ENCODE results near the gene TNNT3. TPM values are rescaled to one million over a fixed set of nuclear protein-coding genes. Genes with fewer than 3 reads are reported as not detected.

The TNNT3 gene
- total RNA-seq, 1 donor: not detected

DNA sequence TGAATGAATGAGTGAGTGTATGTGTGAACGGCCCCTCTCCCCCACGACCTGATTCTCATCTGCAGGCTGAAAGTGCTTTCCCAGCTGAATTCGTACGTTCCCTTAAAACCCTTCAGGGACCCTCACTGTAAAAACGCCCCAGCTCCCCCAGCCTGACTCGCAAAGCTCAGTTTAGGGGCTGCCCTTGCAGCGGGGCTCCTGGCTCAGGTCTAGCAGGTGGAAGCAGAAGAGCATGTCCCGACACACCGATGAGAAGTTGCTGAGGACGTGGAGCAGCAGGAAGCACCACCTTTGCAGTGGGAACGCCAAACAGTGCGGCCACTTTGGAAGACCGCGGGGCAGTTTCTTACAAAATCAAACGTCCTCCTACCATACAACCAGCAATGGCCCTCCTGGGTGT lies 24.1 kb downstream of the TNNT3 start:
- H3K36me3 ChIP-seq (ENCODE audit: insufficient read depth, low read length): no peaks in the 10 kb centered on the region
- peak; percentile 66 for DNase-seq (ENCODE audit: insufficient read length, low spot score, missing footprints)
- H3K79me2 ChIP-seq (ENCODE audit: insufficient read depth, low read length): no peaks in the 10 kb centered on the region
- H3K27ac ChIP-seq (ENCODE audit: low read depth, low read length): no peak overlapping the region
- H3K27me3 ChIP-seq (ENCODE audit: insufficient read depth, low read length): no peaks in the 10 kb centered on the region
- TF ChIP-seq, protein P1, sequence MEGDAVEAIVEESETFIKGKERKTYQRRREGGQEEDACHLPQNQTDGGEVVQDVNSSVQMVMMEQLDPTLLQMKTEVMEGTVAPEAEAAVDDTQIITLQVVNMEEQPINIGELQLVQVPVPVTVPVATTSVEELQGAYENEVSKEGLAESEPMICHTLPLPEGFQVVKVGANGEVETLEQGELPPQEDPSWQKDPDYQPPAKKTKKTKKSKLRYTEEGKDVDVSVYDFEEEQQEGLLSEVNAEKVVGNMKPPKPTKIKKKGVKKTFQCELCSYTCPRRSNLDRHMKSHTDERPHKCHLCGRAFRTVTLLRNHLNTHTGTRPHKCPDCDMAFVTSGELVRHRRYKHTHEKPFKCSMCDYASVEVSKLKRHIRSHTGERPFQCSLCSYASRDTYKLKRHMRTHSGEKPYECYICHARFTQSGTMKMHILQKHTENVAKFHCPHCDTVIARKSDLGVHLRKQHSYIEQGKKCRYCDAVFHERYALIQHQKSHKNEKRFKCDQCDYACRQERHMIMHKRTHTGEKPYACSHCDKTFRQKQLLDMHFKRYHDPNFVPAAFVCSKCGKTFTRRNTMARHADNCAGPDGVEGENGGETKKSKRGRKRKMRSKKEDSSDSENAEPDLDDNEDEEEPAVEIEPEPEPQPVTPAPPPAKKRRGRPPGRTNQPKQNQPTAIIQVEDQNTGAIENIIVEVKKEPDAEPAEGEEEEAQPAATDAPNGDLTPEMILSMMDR (IDR thresholded peaks at IDR 0.05; ENCODE audit: extremely low read depth, low read depth, low read length): no peak
- peaks cover 10% of the 10 kb centered on the region for H3K4me1 ChIP-seq (ENCODE audit: insufficient read depth, low read length)
- no peaks in the 10 kb centered on the region for H3K9me3 ChIP-seq (ENCODE audit: low read depth, low read length)
- peak overlapping the region; percentile 42 for H3K4me3 ChIP-seq (ENCODE audit: insufficient read depth, low read length)
- H4K20me1 ChIP-seq (ENCODE audit: insufficient read depth, low read length): no peaks in the 10 kb centered on the region
- H2AFZ ChIP-seq (ENCODE audit: low read length): peak overlapping the region; percentile 59
- peak overlapping the region; percentile 68 for H3K4me2 ChIP-seq (ENCODE audit: insufficient read depth, low read length)

DNA sequence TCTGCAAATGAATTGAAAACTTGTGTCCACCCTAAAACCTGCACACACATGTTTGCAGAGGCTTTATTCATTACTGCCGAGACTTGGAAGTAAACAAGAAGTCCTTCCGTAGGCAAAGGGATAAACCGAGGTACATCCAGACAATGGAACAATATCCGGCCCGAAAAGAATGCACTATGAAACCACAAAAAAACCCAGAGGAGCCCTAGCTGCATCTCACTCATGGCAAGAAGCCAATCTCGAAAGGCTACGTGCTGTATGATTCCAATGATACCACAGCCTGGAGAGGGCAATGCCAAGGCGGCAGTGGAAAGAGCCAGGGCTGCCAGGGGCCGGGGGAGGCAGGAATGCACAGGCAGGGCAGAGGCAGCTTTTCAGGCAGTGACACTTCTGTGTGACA lies 24.5 kb downstream of the TNNT3 start:
- Histone ChIP-seq H3K4me1 (ENCODE audit: insufficient read depth, low read length) (peaks cover 10% of the 10 kb centered on the region), H3K27ac (ENCODE audit: low read depth, low read length) (no peak overlapping the region), H4K20me1 (ENCODE audit: insufficient read depth, low read length) (no peaks in the 10 kb centered on the region), H3K79me2 (ENCODE audit: insufficient read depth, low read length) (no peaks in the 10 kb centered on the region), H3K27me3 (ENCODE audit: insufficient read depth, low read length) (no peaks in the 10 kb centered on the region), H3K4me3 (ENCODE audit: insufficient read depth, low read length) (peak overlapping the region; percentile 42), H3K36me3 (ENCODE audit: insufficient read depth, low read length) (no peaks in the 10 kb centered on the region), H3K9me3 (ENCODE audit: low read depth, low read length) (no peaks in the 10 kb centered on the region), H3K4me2 (ENCODE audit: insufficient read depth, low read length) (peak overlapping the region; percentile 68), H2AFZ (ENCODE audit: low read length) (peak overlapping the region; percentile 59)
- DNase-seq (ENCODE audit: insufficient read length, low spot score, missing footprints): peak; percentile 85
- TF ChIP-seq, protein P1 (IDR thresholded peaks at IDR 0.05; ENCODE audit: extremely low read depth, low read depth, low read length): no peak

DNA sequence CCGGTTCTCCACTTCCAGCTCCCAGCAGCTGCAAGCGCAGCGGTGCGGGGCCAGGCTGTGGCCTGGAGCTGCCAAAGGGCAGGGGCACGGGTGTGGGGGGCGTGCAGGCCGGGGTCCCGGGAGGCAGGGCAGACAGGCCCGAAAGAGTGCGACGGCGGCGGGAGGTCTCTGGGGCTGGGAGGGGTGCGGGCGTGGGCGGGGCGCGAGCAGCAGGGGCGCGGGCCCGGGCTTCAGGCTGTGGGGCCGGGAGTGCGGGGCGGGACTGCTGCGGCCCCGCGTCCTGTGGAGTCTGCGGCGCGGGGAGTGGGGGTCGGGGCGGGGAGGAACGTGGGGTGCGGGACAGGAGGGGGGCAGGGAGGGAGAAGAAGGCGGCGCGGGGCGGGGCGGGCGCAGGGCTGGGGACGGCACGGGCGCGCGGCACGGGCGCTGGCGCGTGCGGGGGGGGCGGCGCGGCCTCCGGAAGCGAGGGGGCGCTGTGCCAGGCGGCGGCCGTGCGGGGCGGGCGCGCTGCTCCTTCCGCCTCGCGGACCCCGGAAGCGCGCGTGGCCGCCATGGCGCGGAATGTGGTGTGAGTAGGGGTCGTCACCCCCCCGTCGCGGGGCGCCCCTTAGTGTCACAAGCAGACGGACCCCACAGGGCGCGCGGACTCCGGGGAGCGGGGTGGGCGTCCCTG lies 27.4 kb downstream of the TNNT3 start, which contains the start of gene MRPL23:
Gene MRPL23 (plus strand): TSS at position 521 of the 673 bp plus-strand sequence. CDS start 31 bp downstream, at position 552.
- no peaks in the 10 kb centered on the region for H4K20me1 ChIP-seq (ENCODE audit: insufficient read depth, low read length)
- no peaks in the 10 kb centered on the region for H3K79me2 ChIP-seq (ENCODE audit: insufficient read depth, low read length)
- no peaks in the 10 kb centered on the region for H3K27me3 ChIP-seq (ENCODE audit: insufficient read depth, low read length)
- no peaks in the 10 kb centered on the region for H3K9me3 ChIP-seq (ENCODE audit: low read depth, low read length)
- no peak within 1 kb of the TSS for H2AFZ ChIP-seq (ENCODE audit: low read length)
- H3K36me3 ChIP-seq (ENCODE audit: insufficient read depth, low read length): no peaks in the 10 kb centered on the region
- no peak within 1 kb of the TSS for H3K27ac ChIP-seq (ENCODE audit: low read depth, low read length)
- no peak for DNase-seq (ENCODE audit: insufficient read length, low spot score, missing footprints)
- H3K4me2 ChIP-seq (ENCODE audit: insufficient read depth, low read length): no peak within 1 kb of the TSS
- TF ChIP-seq, protein P1 (IDR thresholded peaks at IDR 0.05; ENCODE audit: extremely low read depth, low read depth, low read length): no peak
- H3K4me1 ChIP-seq (ENCODE audit: insufficient read depth, low read length): peaks cover 10% of the 10 kb centered on the region
- H3K4me3 ChIP-seq (ENCODE audit: insufficient read depth, low read length): no peak within 1 kb of the TSS

DNA sequence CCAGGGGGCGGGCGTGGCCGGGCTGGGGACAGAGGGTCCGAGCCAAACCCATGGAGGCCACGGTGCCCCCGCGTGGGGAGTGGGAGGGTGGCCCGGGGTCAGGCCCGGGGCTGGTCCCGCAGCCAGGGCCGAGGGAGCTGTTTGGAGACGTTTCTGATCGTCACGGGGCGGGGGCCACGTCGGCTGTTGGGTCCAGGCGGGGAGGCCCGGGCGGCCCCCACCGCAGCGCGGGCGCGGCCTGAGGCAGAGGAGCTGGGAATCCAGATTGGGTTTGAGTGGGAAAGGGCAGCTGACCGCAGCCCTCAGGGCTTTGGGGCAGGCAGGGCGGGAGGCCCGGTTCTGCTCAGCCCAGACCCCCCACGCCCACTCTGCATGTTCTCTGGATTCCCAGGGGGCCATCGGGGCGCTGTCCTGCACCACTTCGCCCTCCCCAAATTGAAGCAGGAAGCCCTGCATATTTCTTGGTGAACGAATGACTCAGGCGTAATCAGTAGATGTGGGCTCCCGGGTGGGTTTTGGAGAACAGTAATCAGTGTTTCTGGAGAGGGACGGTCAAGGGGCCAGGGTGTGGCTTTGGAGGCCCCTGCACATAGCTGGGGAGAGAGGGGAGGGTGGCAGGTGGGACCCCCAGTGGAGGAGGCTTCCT lies 28.2 kb downstream of the TNNT3 start:
- H3K9me3 ChIP-seq (ENCODE audit: low read depth, low read length): no peaks in the 10 kb centered on the region
- no peaks in the 10 kb centered on the region for H3K27me3 ChIP-seq (ENCODE audit: insufficient read depth, low read length)
- H2AFZ ChIP-seq (ENCODE audit: low read length): no peak overlapping the region
- TF ChIP-seq, protein P1 (IDR thresholded peaks at IDR 0.05; ENCODE audit: extremely low read depth, low read depth, low read length): no peak
- no peak overlapping the region for H3K27ac ChIP-seq (ENCODE audit: low read depth, low read length)
- H3K36me3 ChIP-seq (ENCODE audit: insufficient read depth, low read length): no peaks in the 10 kb centered on the region
- no peaks in the 10 kb centered on the region for H4K20me1 ChIP-seq (ENCODE audit: insufficient read depth, low read length)
- no peak overlapping the region for H3K4me3 ChIP-seq (ENCODE audit: insufficient read depth, low read length)
- H3K4me2 ChIP-seq (ENCODE audit: insufficient read depth, low read length): no peak overlapping the region
- no peaks in the 10 kb centered on the region for H3K79me2 ChIP-seq (ENCODE audit: insufficient read depth, low read length)
- no peak for DNase-seq (ENCODE audit: insufficient read length, low spot score, missing footprints)
- peaks cover 10% of the 10 kb centered on the region for H3K4me1 ChIP-seq (ENCODE audit: insufficient read depth, low read length)
